Cortex of kidney (tissue), 1 donor: ENCODE measurements around the gene NNT.
"Not testable (repeated sequence)": the region's sequence is repeated elsewhere in the genome, so short reads cannot be mapped to it uniquely, and the experiment has no call there.

Experiments
- DNase-seq: peaks from one replicate; lab custom pipeline; 2025; lab: John Stamatoyannopoulos, UW

Gene NNT

GRCh38 chr5:43631182-43631910, 28.4 kb downstream of the NNT start:
- DNase-seq, result no peak

DNA sequence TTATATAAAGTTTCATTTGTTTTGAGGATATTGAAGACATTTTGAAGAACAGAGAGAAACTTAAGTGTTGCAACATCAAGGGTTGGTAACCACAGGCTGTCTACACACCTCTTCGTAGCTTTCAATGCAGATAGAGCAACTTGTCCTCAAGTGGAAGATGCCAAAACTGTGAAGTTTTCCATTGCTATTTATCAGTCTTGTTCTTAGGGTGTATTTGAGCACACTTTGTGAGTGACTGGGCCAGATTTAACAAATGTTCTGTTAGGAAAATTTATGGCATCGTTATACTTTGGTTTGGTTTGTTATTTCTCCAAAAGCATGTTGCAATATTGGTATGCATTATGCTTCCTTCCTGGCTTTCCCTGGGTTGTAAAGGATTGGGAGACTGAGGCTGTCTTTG, 31.6 kb downstream of the NNT start:
- no peak for DNase-seq

DNA sequence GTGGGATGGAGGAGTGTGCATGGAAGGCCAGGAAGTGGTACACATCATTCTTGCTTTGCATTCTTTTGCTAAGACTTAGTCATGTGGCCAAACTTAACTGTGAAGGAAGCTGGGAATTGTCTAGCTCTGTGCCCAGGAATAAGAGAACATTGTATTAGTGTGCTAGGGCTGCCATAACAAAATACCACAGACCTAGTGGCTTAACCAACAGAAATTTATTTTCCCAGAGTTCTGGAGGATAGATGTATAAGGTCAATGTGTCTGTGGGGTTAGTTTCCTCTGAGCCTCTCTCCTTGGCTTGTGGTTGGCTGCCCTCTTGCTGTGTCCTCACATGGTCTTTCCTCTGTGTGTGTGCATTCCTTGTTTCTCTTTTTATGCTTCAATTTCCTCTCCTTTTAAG, 32.4 kb downstream of the NNT start:
- no peak for DNase-seq

- DNase-seq, result no peak
Observed at GRCh38 chr5:43636076-43636475, 33.1 kb downstream of the NNT start.

DNA sequence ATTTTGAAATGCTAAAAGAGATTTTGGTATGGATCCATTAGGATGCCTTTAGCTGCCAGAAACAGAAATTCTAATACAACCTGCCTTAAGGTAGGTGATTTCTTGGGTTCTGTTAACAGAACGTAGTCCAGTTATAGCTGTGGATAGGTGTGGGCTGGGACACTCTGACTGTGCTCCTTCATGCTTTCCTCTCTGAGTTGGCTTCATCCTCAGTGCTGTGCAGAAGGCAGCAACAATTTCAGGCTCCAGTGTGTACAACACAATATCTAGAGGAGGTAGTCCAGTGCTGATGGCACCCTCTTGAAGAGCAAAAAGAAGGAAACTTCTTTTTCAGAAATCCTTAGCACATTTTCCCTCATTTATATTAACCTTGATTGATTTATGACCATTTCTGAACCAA, 34.4 kb downstream of the NNT start:
- no peak for DNase-seq

DNA sequence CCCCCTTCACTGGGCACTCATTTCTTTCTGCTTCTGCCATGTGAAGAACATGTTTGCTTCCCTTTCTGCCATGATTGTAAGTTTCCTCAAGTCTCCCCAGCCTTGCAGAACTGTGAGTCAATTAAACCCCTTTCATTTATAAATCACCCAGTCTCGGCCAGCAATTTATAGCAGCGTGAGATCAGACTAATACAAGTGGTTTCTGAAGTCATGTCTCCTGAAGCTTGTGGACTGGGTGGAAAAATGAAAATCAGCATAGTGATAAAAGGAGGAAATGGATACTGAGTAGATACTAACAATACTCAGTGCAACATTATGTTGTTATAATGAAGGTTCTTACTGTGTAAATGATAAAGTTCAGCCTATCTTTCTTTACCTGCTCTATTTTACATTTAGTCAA, 35.1 kb downstream of the NNT start:
- DNase-seq, result no peak

DNA sequence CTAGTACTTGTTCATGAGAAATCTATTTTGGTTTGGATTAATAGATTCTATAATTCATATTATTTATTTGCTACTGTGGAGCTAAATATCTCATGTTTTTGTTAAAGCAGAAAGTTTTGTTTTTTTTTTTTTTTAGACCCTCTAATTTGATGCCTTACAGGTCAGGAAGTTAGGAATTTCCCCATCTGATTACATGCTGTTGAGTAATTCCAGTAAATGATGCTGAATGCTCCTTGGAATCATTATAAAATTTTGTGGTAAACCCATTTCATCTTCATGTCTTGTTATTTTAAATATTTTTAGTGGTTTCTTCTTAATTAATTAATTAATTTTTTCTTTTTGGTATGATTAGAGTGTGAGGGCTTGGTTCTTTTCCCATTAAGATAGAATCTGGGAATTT, 35.6 kb downstream of the NNT start:
- no peak for DNase-seq

DNA sequence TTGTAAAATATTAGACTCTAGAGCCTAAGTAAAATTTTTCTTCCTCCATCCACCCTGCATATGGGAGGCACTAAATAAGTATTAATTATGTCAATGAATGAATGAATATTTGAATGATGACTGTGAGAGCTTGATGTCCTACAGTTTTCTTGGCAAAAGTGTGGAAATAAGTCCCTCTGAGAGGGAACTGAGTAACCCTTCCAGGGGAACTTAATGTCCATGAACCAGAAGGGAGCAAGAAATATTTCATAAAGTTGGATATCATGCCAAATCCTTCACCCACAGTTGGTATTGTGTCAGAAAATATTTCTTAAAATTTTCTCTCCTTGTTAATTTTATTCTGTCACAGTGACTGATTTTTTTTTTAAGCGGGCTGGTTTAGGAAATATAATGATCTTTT, 36.6 kb downstream of the NNT start:
- DNase-seq, result no peak

DNA sequence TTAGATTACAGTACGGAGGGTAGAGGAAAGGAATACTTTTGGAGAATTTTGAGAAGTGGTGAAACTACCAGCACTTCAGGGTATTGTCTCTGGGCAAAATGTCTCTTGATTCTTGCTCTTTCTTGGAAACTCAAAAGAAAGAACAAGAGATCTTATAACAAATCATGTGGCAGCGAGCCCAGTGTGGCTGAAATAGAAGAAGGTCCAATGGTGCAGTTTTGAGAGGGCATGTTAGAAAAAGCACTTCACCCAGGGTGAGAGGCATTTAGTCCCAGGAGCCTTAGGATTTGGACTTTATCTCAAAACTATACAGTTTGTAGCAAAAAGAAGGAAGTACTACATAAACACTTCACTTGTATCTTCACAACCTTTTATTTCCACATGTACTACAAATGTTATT, 39.4 kb downstream of the NNT start:
- DNase-seq, result no peak

DNA sequence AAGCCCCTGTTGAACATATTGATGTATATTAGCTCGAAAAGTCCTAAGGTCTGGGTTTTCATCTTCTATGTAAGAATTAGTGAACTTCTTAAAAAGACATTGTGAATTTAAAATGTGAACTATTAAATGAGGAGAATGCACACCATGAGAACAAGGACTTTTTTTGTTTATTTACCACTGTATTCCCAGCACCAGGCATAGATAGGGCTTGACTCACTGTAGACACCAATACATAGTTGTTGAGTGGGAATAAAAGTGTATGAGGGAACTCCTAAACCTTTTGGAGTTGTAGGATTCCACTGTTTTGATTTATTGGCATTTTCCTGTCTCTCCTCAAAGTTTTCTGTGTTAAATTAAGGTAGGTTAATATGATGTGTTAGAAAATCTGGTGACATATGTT, 40.3 kb downstream of the NNT start:
- DNase-seq, result no peak

- DNase-seq, result no peak
Observed at GRCh38 chr5:43643750-43644149, 40.8 kb downstream of the NNT start.

DNA sequence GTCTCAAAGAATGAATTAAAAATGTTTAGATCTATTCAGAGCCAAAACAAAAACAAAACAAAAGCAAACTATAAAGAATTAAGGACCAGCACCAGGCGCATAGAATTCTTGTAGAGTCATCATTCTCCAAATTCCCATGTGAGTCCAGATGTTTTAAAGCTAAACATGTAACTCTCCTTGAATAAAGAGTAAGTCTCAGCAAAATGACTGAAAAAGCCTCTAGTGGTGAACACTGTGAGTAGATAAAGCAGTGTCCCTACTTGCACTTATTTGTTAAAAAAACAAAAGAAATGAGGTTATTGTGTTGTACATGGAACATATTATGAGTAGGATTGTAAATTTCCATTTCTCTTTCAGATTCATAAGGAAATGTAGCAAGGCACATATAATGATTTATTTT, 44.0 kb downstream of the NNT start:
- no peak for DNase-seq

DNA sequence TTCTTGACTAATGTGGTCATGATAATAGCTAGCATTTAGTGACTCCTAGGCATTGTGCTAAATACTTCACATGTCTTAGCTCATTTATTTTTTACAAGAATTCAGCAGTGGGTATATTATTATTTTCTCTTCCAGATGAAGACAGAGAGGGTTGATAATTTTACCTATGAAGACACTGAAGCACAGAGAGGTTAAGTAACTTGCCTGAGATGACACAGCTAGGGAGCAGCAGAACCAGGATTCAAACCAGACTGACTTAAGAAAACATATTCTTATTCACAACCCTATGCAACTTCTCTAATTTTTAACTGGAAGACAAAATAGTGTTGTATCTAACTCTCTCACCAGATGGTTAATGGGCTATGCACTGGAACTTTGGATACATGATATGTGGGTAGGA, 44.8 kb downstream of the NNT start:
- DNase-seq, result no peak

DNA sequence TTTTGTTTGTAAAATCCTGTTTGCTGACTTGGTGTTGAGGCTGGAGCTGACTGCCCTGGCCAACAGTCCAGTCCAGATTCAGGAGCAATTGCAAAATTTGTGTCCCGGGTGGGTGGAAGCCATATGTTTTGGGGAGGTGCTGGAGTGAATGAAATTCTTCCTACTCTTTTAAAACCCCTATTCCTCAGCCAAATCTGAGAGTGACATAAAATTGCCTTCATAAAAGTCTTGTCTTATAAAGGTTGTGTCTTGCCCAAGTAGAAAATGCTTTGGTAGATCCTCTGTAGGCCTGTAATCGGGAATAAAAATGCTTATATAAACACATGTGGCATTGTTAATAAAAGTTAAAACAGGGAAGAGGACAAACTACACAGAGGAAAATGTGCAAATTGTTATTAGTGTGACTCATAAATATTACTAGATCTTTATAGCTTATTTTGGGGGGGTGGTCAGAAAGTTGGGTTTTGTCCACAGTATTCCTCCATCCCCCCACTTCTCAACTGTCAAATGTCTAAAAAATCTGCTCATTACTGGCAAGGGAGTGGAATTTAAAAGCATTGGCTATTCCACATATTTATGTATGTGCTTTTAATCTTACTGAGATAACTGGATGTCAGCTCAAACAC, 45.6 kb downstream of the NNT start:
- DNase-seq, result no peak

GRCh38 chr5:43649256-43649655, 46.3 kb downstream of the NNT start:
- DNase-seq, result no peak

- no peak for DNase-seq
Observed at GRCh38 chr5:43652537-43653302, 49.7 kb downstream of the NNT start.

DNA sequence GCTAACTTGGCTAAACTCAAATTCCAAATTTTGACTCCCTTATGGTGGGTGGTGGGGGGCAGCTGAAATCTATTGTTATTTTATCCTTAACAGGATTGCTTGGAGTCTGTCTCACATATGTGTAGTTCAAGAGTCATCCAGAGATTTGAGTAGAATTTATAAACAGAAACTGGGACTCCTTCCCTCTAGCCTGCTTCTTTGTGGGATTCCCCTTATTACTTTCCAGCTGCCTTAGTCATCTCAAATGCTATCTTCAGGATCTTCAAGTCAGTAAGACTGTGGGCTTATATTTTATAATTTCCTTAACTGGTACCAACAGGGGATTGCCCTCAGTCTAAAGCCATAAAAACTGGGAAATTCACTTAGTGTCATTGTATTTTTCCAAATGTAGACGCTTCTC, 55.5 kb downstream of the NNT start:
- DNase-seq, result no peak

DNA sequence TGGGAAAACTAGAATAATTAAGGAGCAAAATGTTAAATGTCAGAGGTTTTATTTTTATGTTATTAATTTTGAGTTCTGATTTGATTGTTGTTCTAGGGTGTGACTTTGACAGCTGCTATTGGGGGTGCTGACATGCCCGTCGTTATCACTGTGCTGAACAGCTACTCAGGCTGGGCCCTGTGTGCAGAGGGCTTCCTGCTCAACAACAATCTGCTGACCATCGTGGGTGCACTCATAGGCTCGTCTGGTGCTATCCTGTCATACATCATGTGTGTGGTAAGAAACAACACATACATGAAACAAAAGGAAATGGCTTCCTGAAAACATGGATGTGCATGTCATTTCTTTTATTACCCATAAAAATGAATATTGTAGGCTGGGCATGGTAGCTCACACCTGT, 56.1 kb downstream of the NNT start:
- DNase-seq, result no peak

GRCh38 chr5:43661102-43661501, 58.1 kb downstream of the NNT start:
- no peak for DNase-seq

GRCh38 chr5:43663916-43664315, 60.9 kb downstream of the NNT start:
- no peak for DNase-seq

- DNase-seq, result no peak
Observed at GRCh38 chr5:43664501-43665040, 61.6 kb downstream of the NNT start.

DNA sequence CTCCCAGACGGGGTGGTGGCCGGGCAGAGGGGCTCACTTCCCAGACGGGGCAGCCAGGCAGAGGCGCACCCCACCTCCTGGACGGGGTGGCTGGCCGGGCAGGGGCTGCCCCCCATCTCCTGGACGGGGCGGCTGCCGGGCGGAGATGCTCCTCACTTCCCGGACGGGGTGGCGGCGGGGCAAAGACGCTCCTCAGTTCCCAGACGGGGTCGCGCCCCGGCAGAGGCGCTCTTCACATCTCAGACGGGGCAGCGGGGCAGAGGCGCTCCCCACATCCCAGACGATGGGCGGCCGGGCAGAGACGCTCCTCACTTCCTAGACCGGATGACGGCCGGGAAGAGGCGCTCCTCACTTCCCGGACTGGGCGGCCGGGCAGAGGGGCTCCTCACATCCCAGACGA, 62.8 kb downstream of the NNT start:
- not testable (repeated sequence) for DNase-seq

- DNase-seq, result not testable (repeated sequence)
Observed at GRCh38 chr5:43666728-43667127, 63.7 kb downstream of the NNT start.
